ENCODE data around the gene GPSM1.

GPSM1 gene

GRCh38 chr9:136344544-136345280 lies 17.4 kb downstream of the GPSM1 start:
- Histone ChIP-seq H3K36me3 (replicated peaks; ENCODE audit: low read depth, low read length) (no peaks in the 10 kb centered on the region), H3K4me1 (ENCODE audit: low read length) (no peaks in the 10 kb centered on the region), H3K9ac (ENCODE audit: low read length) (no peak overlapping the region), H3K27ac (ENCODE audit: low read length) (no peak overlapping the region), H2AFZ (ENCODE audit: low read depth, low read length) (no peak overlapping the region), H3K4me2 (ENCODE audit: low read length) (no peak overlapping the region), H3K4me3 (ENCODE audit: low read length) (no peak overlapping the region), H3K27me3 (ENCODE audit: low read depth, low read length) (no peaks in the 10 kb centered on the region), H4K20me1 (ENCODE audit: insufficient read depth, low read length) (no peaks in the 10 kb centered on the region), H3K9me3 (ENCODE audit: insufficient read depth, low read length) (no peaks in the 10 kb centered on the region), H3K79me2 (ENCODE audit: low read length) (no peaks in the 10 kb centered on the region)
- no peak for TF ChIP-seq EZH2phosphoT487 (IDR thresholded peaks at IDR 0.05; ENCODE audit: low read depth)
- TF ChIP-seq, protein P1, sequence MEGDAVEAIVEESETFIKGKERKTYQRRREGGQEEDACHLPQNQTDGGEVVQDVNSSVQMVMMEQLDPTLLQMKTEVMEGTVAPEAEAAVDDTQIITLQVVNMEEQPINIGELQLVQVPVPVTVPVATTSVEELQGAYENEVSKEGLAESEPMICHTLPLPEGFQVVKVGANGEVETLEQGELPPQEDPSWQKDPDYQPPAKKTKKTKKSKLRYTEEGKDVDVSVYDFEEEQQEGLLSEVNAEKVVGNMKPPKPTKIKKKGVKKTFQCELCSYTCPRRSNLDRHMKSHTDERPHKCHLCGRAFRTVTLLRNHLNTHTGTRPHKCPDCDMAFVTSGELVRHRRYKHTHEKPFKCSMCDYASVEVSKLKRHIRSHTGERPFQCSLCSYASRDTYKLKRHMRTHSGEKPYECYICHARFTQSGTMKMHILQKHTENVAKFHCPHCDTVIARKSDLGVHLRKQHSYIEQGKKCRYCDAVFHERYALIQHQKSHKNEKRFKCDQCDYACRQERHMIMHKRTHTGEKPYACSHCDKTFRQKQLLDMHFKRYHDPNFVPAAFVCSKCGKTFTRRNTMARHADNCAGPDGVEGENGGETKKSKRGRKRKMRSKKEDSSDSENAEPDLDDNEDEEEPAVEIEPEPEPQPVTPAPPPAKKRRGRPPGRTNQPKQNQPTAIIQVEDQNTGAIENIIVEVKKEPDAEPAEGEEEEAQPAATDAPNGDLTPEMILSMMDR (IDR thresholded peaks at IDR 0.05; ENCODE audit: low read depth, low read length) = no peak

GRCh38 chr9:136345281-136346156 lies 18.2 kb downstream of the GPSM1 start:
- no peaks in the 10 kb centered on the region for H3K27me3 ChIP-seq (ENCODE audit: low read depth, low read length)
- H3K9ac ChIP-seq (ENCODE audit: low read length) = no peak overlapping the region
- no peaks in the 10 kb centered on the region for H3K9me3 ChIP-seq (ENCODE audit: insufficient read depth, low read length)
- H3K4me3 ChIP-seq (ENCODE audit: low read length) = no peak overlapping the region
- TF ChIP-seq, protein P1 (IDR thresholded peaks at IDR 0.05; ENCODE audit: low read depth, low read length) = no peak
- no peak for TF ChIP-seq EZH2phosphoT487 (IDR thresholded peaks at IDR 0.05; ENCODE audit: low read depth)
- no peak overlapping the region for H3K27ac ChIP-seq (ENCODE audit: low read length)
- H4K20me1 ChIP-seq (ENCODE audit: insufficient read depth, low read length) = no peaks in the 10 kb centered on the region
- no peak overlapping the region for H3K4me2 ChIP-seq (ENCODE audit: low read length)
- no peaks in the 10 kb centered on the region for H3K79me2 ChIP-seq (ENCODE audit: low read length)
- no peak overlapping the region for H2AFZ ChIP-seq (ENCODE audit: low read depth, low read length)
- no peaks in the 10 kb centered on the region for H3K4me1 ChIP-seq (ENCODE audit: low read length)
- no peaks in the 10 kb centered on the region for H3K36me3 ChIP-seq (replicated peaks; ENCODE audit: low read depth, low read length)

- H3K4me2 ChIP-seq (ENCODE audit: low read length) = no peak overlapping the region
- H3K36me3 ChIP-seq (replicated peaks; ENCODE audit: low read depth, low read length) = no peaks in the 10 kb centered on the region
- H4K20me1 ChIP-seq (ENCODE audit: insufficient read depth, low read length) = no peaks in the 10 kb centered on the region
- no peaks in the 10 kb centered on the region for H3K79me2 ChIP-seq (ENCODE audit: low read length)
- no peak overlapping the region for H3K4me3 ChIP-seq (ENCODE audit: low read length)
- H3K27ac ChIP-seq (ENCODE audit: low read length) = no peak overlapping the region
- H3K4me1 ChIP-seq (ENCODE audit: low read length) = no peaks in the 10 kb centered on the region
- H3K27me3 ChIP-seq (ENCODE audit: low read depth, low read length) = no peaks in the 10 kb centered on the region
- no peaks in the 10 kb centered on the region for H3K9me3 ChIP-seq (ENCODE audit: insufficient read depth, low read length)
- no peak overlapping the region for H3K9ac ChIP-seq (ENCODE audit: low read length)
- no peak overlapping the region for H2AFZ ChIP-seq (ENCODE audit: low read depth, low read length)
- no peak for TF ChIP-seq EZH2phosphoT487 (IDR thresholded peaks at IDR 0.05; ENCODE audit: low read depth)
- TF ChIP-seq, protein P1 (IDR thresholded peaks at IDR 0.05; ENCODE audit: low read depth, low read length) = no peak
Measured at GRCh38 chr9:136346157-136346481, 18.8 kb downstream of the GPSM1 start.

DNA sequence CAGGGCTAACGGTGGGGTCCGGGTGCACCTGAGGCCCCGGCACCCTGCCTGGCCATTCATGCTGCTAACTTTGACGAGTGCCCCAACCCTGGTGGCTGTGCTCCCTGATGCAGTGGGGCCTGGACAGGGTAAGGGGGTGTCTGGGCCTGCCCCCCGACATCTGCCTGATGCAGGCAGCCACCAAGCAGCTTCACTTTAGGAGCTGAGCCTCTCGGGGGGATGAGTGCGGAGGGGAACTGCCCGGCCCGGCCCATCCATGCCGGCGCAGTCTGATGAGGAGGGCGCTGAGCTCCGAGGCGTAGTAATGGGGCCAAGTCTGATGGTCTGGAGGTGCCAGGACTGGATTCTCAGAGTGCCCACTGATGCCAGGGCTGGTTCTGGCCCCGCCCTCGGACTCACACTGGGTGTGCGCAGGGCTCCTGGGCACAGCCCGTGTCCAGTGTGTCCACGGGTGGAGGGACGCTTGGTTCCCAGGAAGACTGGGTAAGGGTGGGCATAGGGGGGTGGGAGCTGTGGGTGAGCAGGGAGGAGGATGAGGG lies 19.7 kb downstream of the GPSM1 start:
- Histone ChIP-seq H2AFZ (ENCODE audit: low read depth, low read length) (no peak overlapping the region), H3K27ac (ENCODE audit: low read length) (no peak overlapping the region), H3K9ac (ENCODE audit: low read length) (no peak overlapping the region), H3K4me1 (ENCODE audit: low read length) (no peaks in the 10 kb centered on the region), H3K4me3 (ENCODE audit: low read length) (no peak overlapping the region), H3K79me2 (ENCODE audit: low read length) (no peaks in the 10 kb centered on the region), H3K4me2 (ENCODE audit: low read length) (no peak overlapping the region), H3K9me3 (ENCODE audit: insufficient read depth, low read length) (no peaks in the 10 kb centered on the region), H3K27me3 (ENCODE audit: low read depth, low read length) (no peaks in the 10 kb centered on the region), H3K36me3 (replicated peaks; ENCODE audit: low read depth, low read length) (no peaks in the 10 kb centered on the region), H4K20me1 (ENCODE audit: insufficient read depth, low read length) (no peaks in the 10 kb centered on the region)
- TF ChIP-seq, protein P1 (IDR thresholded peaks at IDR 0.05; ENCODE audit: low read depth, low read length) = no peak
- no peak for TF ChIP-seq EZH2phosphoT487 (IDR thresholded peaks at IDR 0.05; ENCODE audit: low read depth)
